ENCODE data around the gene RAX2. TPM values are rescaled to one million over a fixed set of nuclear protein-coding genes. Genes with fewer than 3 reads are reported as not detected.

RAX2 gene
- polyA plus RNA-seq, 4 donors: 0.06 TPM; not detected in 3

- DNase-seq (ENCODE audit: low read depth in 4 of 4, low spot score in 2 of 4): no peak
Measured at GRCh38 chr19:3734310-3734600, 37.8 kb downstream of the RAX2 start.

GRCh38 chr19:3733549-3734309 lies 38.3 kb downstream of the RAX2 start:
- DNase-seq (ENCODE audit: low read depth in 4 of 4, low spot score in 2 of 4): no peak

DNA sequence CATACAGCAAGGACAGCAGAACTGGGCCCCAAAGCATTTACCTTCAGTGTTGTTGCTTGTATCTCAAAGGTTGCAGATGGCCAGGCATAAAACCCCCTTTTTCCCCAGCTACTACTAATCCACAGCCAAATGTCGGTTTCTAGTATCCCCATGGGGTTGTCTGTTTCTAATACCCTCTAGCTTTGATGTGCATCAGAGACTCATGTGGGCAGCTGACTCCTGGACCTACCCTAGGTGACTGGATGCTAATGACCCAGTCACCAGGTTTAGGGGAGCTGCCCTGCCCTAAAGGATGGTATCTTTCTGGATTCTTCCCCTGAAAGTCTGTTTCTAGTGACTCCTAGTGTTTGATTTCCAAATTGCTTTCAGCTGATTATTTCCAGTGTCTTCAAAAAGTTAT lies 39.9 kb downstream of the RAX2 start:
- DNase-seq (ENCODE audit: low read depth in 4 of 4, low spot score in 2 of 4): no peak

DNA sequence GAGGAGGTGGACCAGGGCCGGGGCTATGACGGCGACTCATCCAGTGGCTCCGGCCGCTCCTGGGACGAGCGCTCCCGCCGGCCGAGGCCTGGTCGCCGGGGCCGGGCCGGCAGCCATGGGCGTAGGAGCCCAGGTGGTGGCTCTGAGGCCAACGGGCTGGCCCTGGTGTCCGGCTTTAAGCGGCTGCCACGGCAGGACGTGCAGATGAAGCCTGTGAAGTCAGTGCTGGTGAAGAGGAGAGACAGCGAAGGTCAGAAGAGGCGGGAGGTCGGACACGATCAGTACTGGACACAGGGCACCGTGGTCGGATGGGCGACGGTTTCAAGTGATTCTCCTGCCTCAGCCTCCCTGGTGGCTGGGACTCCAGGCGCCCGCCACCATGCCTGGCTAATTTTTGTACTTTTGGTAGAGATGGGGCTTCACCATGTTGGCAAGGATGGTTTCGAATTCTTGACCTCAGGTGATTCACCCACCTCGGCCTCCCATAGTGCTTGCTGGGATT lies 41.5 kb downstream of the RAX2 start:
- DNase-seq (ENCODE audit: low read depth in 4 of 4, low spot score in 2 of 4): no peak

DNA sequence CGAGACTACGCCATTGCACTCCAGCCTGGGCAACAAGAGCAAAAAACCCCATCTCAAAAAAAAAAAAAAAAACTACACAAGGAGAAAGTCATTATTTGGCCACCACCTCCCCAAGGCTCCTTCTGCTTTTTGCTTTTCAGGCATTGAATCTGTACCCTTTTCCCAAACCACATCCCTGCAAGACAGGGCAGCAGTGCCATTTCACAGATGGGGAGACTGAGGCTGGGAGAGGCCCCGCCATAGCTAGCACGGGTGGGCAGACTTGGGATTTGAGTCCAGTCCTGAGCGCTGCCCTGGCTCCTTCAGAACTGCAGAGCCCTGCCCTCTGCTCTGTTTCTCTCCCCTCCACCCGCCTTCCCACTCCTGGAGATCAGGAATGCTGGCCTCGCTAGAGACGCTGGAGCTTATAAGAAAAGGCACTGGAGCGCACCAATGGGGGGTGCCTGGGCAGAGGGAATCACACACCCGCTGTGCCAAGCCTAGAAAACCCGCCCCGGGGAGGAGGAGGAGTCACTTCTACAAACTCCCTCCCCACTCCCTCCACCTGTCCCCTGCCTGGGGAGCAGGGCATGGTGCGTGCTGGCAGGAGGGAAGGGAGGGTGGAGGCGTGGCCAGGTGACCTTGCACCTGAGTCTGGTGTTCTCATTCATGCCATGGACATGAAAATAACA lies 46.3 kb downstream of the RAX2 start:
- DNase-seq (ENCODE audit: low read depth in 4 of 4, low spot score in 2 of 4): peak in 2 of 4 donors; percentile 34 to 61

DNA sequence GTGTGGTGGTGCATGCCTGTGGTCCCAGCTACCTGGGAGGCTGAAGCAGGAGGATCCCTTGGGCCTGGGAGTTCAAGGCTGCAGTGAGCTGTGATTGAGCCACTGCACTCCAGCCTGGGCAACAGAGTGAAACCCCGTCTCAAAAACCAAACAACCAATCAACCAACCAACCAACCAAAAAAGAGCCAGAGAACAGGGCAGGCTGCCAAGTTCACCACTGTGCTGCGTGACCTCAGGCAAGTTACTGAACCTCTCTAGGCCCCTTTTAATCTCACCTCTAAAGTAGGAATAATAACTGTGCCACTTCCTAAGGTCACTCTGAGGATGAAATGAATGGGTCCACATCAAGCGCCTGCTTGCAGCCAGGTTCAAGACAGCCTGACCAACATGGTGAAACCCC lies 46.9 kb downstream of the RAX2 start:
- no peak for DNase-seq (ENCODE audit: low read depth in 4 of 4, low spot score in 2 of 4)

DNA sequence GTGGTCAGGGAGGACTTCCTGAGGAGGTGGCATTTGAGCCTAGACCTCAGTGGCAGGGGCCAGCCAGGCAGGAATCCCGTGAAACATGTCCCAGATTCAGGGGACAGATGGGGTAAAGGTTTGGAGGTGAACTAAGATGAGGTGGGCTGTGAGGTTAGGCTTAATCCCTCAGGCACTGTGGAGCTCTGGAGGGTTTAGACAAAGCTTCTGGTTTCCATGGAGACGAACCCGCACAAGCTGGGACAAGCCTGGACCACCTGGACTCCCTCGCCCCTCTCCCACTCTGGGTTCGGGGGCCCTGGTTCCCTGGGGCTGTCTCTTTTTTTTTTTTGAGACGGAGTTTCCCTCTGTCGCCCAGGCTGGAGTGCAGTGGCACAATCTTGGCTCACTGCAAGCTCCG lies 48.1 kb downstream of the RAX2 start:
- no peak for DNase-seq (ENCODE audit: low read depth in 4 of 4, low spot score in 2 of 4)

DNA sequence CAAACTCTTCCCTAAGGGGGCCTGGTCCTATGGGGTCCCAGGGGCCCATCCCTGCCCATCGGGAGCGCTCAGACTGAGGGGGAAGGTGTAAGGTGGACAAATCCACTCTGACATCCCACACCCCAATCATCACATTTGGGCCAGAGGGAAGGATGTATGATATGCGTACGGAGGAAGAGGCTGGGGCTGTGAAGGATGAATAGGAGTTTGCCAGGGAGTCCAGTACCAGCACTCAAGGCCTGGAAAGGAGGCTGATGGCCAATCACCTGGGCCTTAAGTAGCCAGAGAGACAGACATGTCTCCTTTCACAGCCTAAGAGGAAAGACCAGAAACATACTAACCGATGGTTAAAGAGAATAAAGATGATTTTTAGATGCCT lies 48.9 kb downstream of the RAX2 start:
- no peak for DNase-seq (ENCODE audit: low read depth in 4 of 4, low spot score in 2 of 4)

DNA sequence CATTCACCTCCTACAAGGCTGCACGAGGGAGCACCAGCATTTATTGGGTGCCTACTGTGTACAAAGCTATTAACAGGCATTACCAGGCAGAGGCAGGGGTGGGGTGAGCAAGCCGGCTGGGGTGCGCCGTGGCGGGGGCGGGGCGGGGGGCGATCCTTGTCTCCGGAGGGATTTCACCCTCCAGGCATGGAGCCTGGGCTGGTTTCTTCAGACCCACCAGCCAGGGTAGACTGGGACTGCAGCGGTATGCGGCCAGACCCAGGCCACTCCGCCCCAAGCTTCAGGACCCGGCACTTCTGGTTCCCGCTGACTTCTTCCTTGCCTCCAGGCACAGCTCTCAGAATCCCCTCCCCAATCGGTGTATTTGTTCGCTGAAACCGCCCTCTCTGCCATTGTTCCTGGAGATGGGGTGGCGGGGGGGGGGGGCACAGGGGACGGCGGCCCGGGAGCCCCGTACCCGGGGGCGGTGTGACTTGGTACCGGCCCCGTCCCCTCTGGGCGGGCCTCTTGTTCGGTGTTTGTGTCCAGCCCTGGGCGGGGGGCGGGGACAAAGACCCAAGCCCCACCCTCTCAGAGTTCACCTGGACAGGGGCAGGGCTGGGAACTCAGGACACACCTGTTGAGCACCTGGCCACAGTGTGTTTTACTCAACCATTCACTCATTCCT lies 49.5 kb downstream of the RAX2 start:
- DNase-seq (ENCODE audit: low read depth in 4 of 4, low spot score in 2 of 4): no peak

DNA sequence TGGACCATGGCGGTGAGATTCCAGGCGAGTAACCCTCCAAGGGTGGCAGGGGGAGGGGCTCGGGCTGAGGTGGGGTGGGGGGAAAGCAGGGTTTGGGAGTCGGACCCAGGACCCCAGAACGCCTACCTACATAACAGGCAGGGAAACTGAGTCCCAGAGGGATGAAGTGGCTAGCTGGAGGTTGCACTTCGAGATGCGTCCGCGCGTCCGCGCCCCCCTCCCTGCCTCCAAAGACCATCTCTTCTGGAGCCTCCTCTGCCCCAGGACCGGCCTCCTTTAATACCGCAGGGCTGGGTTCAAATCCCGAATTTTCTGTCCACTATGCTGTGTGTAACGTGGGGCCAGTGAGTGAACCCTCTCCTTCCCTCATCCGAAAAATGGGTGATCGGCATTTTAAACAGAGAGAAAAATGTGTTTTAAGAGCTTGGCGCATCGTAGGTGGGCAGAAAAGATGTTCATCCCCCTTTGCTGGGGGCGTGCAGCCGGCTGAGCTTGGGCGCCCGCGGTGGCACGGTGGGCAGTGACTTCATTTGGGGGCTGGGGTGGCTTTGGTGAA lies 50.1 kb downstream of the RAX2 start:
- DNase-seq (ENCODE audit: low read depth in 4 of 4, low spot score in 2 of 4): no peak

GRCh38 chr19:3721131-3721886 lies 50.7 kb downstream of the RAX2 start:
- DNase-seq (ENCODE audit: low read depth in 4 of 4, low spot score in 2 of 4): peak in 3 of 4 donors; percentile 63 to 78 (median 65)

GRCh38 chr19:3720349-3720917 lies 51.6 kb downstream of the RAX2 start:
- DNase-seq (ENCODE audit: low read depth in 4 of 4, low spot score in 2 of 4): no peak

GRCh38 chr19:3719868-3720267 lies 52.2 kb downstream of the RAX2 start:
- DNase-seq (ENCODE audit: low read depth in 4 of 4, low spot score in 2 of 4): no peak

Other genes with a start within 250 kb of the RAX2 start
- gene TEKTIP1, start 233.1 kb downstream of the RAX2 start, polyA plus RNA-seq (ENCODE audit: insufficient read length in 4 of 4): 1 to 10 TPM; 3.1 to 9.0 (median 7.0) TPM
- 10 to 100 TPM; 44.5 to 76.8 (median 61.8) TPM for gene MFSD12, start 214.6 kb downstream of the RAX2 start, polyA plus RNA-seq (ENCODE audit: insufficient read length in 4 of 4)
- gene HMG20B, start 199.3 kb downstream of the RAX2 start, polyA plus RNA-seq (ENCODE audit: insufficient read length in 4 of 4): 100 to 1,000 TPM in 1 of 4 donors, 10 to 100 TPM in 3; 67.9 to 111 (median 91.2) TPM
- gene GIPC3, start 186.8 kb downstream of the RAX2 start, polyA plus RNA-seq (ENCODE audit: insufficient read length in 4 of 4): 1 to 10 TPM; 2.3 to 3.3 (median 2.8) TPM
- 1 to 10 TPM; 2.3 to 3.8 (median 3.1) TPM for gene TBXA2R, start 165.4 kb downstream of the RAX2 start, polyA plus RNA-seq (ENCODE audit: insufficient read length in 4 of 4)
- 10 to 100 TPM; 18.6 to 35.0 (median 29.3) TPM for gene CACTIN, start 145.4 kb downstream of the RAX2 start, polyA plus RNA-seq (ENCODE audit: insufficient read length in 4 of 4)
- 10 to 100 TPM; 18.3 to 37.0 (median 28.8) TPM for gene PIP5K1C, start 71.8 kb downstream of the RAX2 start, polyA plus RNA-seq (ENCODE audit: insufficient read length in 4 of 4)
- gene TJP3, start 63.8 kb downstream of the RAX2 start, polyA plus RNA-seq (ENCODE audit: insufficient read length in 4 of 4): 10 to 100 TPM in 3 of 4 donors, 1 to 10 TPM in 1; 8.6 to 16.0 (median 11.3) TPM
- 10 to 100 TPM; 12.8 to 25.4 (median 19.9) TPM for gene APBA3, start 10.5 kb downstream of the RAX2 start, polyA plus RNA-seq (ENCODE audit: insufficient read length in 4 of 4)
- gene MRPL54, start 9.5 kb downstream of the RAX2 start, polyA plus RNA-seq (ENCODE audit: insufficient read length in 4 of 4): 10 to 100 TPM; 30.6 to 58.9 (median 37.0) TPM
- 1 to 10 TPM in 3 of 4 donors, under 1 TPM in 1; 0.96 to 2.1 (median 1.8) TPM for gene MATK, start 14.2 kb upstream of the RAX2 start, polyA plus RNA-seq (ENCODE audit: insufficient read length in 4 of 4)
- 1 to 10 TPM; 1.2 to 2.8 (median 1.8) TPM for gene ZFR2, start 96.8 kb upstream of the RAX2 start, polyA plus RNA-seq (ENCODE audit: insufficient read length in 4 of 4)
- under 1 TPM; 0.16 to 0.95 (median 0.53) TPM for gene ATCAY, start 108.5 kb upstream of the RAX2 start, polyA plus RNA-seq (ENCODE audit: insufficient read length in 4 of 4)
- under 1 TPM in 3 of 4 donors, not detected in 1; 0.16 to 0.25 (median 0.18) TPM for gene NMRK2, start 160.8 kb upstream of the RAX2 start, polyA plus RNA-seq (ENCODE audit: insufficient read length in 4 of 4)
- 10 to 100 TPM; 34.4 to 52.3 (median 47.1) TPM for gene DAPK3, start 198.9 kb upstream of the RAX2 start, polyA plus RNA-seq (ENCODE audit: insufficient read length in 4 of 4)
- gene EEF2, start 213.2 kb upstream of the RAX2 start, polyA plus RNA-seq (ENCODE audit: insufficient read length in 4 of 4): 1,000 to 10,000 TPM; 1,516 to 2,178 (median 1,698) TPM
- gene PIAS4, start 235.5 kb upstream of the RAX2 start, polyA plus RNA-seq (ENCODE audit: insufficient read length in 4 of 4): 10 to 100 TPM; 29.0 to 50.9 (median 36.3) TPM